ENCODE results near the gene ADAMTS7. TPM values are rescaled to one million over a fixed set of nuclear protein-coding genes. Genes with fewer than 3 reads are reported as not detected.

ADAMTS7 gene
- total and polyA plus RNA-seq, 8 donors = 0.31 to 102 (median 2.3) TPM

DNA sequence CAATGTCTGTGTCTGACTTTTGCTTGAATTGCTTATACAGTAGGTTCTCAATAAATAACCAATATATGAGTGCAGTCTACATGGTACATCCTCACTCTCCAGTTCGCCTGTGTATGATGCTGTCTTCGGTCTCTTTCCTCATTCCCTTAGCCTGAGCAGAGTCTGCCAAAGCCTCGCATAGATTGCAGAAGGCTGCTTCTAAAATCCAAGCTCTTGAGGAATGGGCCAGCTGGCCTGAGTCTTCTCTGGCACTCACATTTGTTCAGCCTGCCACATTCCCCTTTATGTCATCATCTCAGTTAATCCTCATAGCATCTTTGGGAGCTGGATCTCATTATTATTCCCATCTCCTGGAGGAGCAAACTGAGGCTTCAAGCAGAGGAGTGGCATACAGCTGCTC, 27.2 kb upstream of the ADAMTS7 start:
- DNase-seq = peak in 1 of 2 donors; percentile 41
- Histone ChIP-seq H3K27ac (no peak overlapping the region), H3K4me3 (no peak overlapping the region), H3K9me3 (no peaks in the 10 kb centered on the region), H3K4me1 (peaks cover 0 to 13% (median 3%) of the 10 kb centered on the region in 4 donors), H3K27me3 (no peaks in the 10 kb centered on the region), H3K36me3 (no peaks in the 10 kb centered on the region)
- TF ChIP-seq POLR2A (IDR thresholded peaks at IDR 0.05) = no peak
- TF ChIP-seq EP300 (IDR thresholded peaks at IDR 0.05) = no peak
- TF ChIP-seq POLR2AphosphoS5 (IDR thresholded peaks at IDR 0.05) = no peak
- no peak for TF ChIP-seq CTCF (IDR thresholded peaks at IDR 0.05)
- 47 to 86% (median 79%) methylated on average over 3 of the region's 3 CpGs for WGBS, 5 donors
- intact Hi-C loops (cut with DNase I; ENCODE audit: low total_unique reads) = no loop called here

DNA sequence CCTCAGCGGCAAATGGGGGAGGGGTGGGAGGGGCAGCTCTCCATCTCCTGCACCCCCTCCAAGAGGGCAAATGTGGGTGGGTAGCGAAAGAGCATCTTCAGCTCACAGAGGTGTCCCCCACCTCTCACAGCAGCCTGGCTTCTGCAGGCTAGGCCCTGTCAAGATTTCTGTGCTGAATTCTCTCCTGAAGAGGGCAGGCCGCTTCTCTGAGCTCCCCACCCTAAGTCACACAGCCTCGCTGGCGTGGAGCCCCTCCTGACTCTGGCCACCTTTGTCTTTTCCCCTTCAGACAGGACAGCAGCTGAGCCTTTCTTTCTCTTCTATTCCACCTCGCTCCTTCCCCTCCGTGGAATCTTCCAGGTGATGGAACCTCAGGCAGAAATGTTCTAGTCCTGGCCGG, 26.3 kb upstream of the ADAMTS7 start:
- 81 to 93% (median 88%) methylated on average over 8 of the region's 8 CpGs for WGBS, 5 donors
- no peaks in the 10 kb centered on the region for H3K9me3 ChIP-seq
- H3K4me1 ChIP-seq = peaks cover 0 to 13% (median 3%) of the 10 kb centered on the region in 4 donors
- no peak for TF ChIP-seq CTCF (IDR thresholded peaks at IDR 0.05)
- TF ChIP-seq POLR2A (IDR thresholded peaks at IDR 0.05) = no peak
- no peak for TF ChIP-seq POLR2AphosphoS5 (IDR thresholded peaks at IDR 0.05)
- no peak for TF ChIP-seq EP300 (IDR thresholded peaks at IDR 0.05)
- intact Hi-C loops (cut with DNase I; ENCODE audit: low total_unique reads) = no loop called here
- H3K27ac ChIP-seq = no peak overlapping the region
- H3K36me3 ChIP-seq = no peaks in the 10 kb centered on the region
- no peak for DNase-seq
- no peak overlapping the region for H3K4me3 ChIP-seq
- no peaks in the 10 kb centered on the region for H3K27me3 ChIP-seq

- intact Hi-C loops (cut with DNase I; ENCODE audit: low total_unique reads) = no loop called here
- Histone ChIP-seq H3K4me1 (peaks cover 0 to 13% (median 3%) of the 10 kb centered on the region in 4 donors), H3K27me3 (no peaks in the 10 kb centered on the region), H3K9me3 (no peaks in the 10 kb centered on the region), H3K36me3 (no peaks in the 10 kb centered on the region), H3K27ac (no peak overlapping the region), H3K4me3 (no peak overlapping the region)
- DNase-seq = no peak
- WGBS, 5 donors = 46 to 86% (median 71%) methylated on average over 2 of the region's 2 CpGs
- TF ChIP-seq EP300 (IDR thresholded peaks at IDR 0.05) (no peak), POLR2A (IDR thresholded peaks at IDR 0.05) (no peak), CTCF (IDR thresholded peaks at IDR 0.05) (no peak), POLR2AphosphoS5 (IDR thresholded peaks at IDR 0.05) (no peak)
Measured at GRCh38 chr15:78837131-78837530, 25.9 kb upstream of the ADAMTS7 start.

GRCh38 chr15:78836333-78836732, 25.1 kb upstream of the ADAMTS7 start:
- WGBS, 5 donors = 87 to 100% (median 94%) methylated on average over 1 of the region's 1 CpG
- TF ChIP-seq CTCF (IDR thresholded peaks at IDR 0.05) = no peak
- no peak for TF ChIP-seq POLR2A (IDR thresholded peaks at IDR 0.05)
- TF ChIP-seq POLR2AphosphoS5 (IDR thresholded peaks at IDR 0.05) = no peak
- no peak for TF ChIP-seq EP300 (IDR thresholded peaks at IDR 0.05)
- intact Hi-C loops (cut with DNase I; ENCODE audit: low total_unique reads) = no loop called here
- H3K27ac ChIP-seq = no peak overlapping the region
- no peak for DNase-seq
- H3K27me3 ChIP-seq = peaks cover 0 to 7% (median 2%) of the 10 kb centered on the region in 3 donors
- H3K4me3 ChIP-seq = no peak overlapping the region
- peaks cover 0 to 13% (median 3%) of the 10 kb centered on the region in 4 donors for H3K4me1 ChIP-seq
- H3K9me3 ChIP-seq = no peaks in the 10 kb centered on the region
- H3K36me3 ChIP-seq = no peaks in the 10 kb centered on the region
